HCT116 (cell line): ENCODE results near the gene STAB1. TPM values are rescaled to one million over a fixed set of nuclear protein-coding genes. Genes with fewer than 3 reads are reported as not detected.

Experiments used
- ATAC-seq: fragments of 200-7000 bp; cut with Tn5 transposase; 2 replicates; pipeline ENCODE4 v1.9.1; 2020; ENCODE audit warnings: mild to moderate bottlenecking, moderate library complexity
- BruUV-seq: library from RNA; stranded (reverse); fragments of 400-500 nt; replicated peaks from 2 replicates; lab custom pipeline; 2021; lab: Mats Ljungman, UMichigan
- CTCF ChIA-PET: fragments of 300-600 bp; sonication (Branson Sonifier 250); formaldehyde crosslinking; loops from one replicate; lab custom pipeline; 2021; ENCODE audit warnings: antibody characterized with exemption; lab: Charles Lee
- POLR2A ChIA-PET: fragments of 300-600, 350-600 bp; sonication (Branson Sonifier 250); formaldehyde crosslinking; loops from one replicate; lab custom pipeline; 2021; ENCODE audit warnings: antibody characterized with exemption; lab: Charles Lee
- RAD21 ChIA-PET, 2 experiments: fragments of 300-600 bp; sonication (Branson Sonifier 250); formaldehyde crosslinking; loops; one replicate each; lab custom pipeline; 2023; ENCODE audit warnings: low total read pairs in 2 of 2; ENCODE audit not compliant: uncharacterized antibody in 2 of 2, unreplicated experiment in 2 of 2, low non-redundant PET in 1 of 2; lab: Charles Lee
- DNase-seq: peaks from one replicate; pipeline ENCODE4 v3.0.0-alpha.2; 2010; ENCODE audit warnings: low read depth, low spot score
- H2AFZ ChIP-seq: fragments of 200-600 bp; shearing (Covaris generic), sonication (generic); 2 replicates; pipeline ENCODE4 v1.6.1; 2017; ENCODE audit warnings: low read depth, mixed run types, mixed read lengths, antibody characterized with exemption, low read length; ENCODE audit not compliant: poor library complexity, severe bottlenecking
- H3K27ac ChIP-seq: 2 replicates; pipeline ENCODE4 v1.5.1; 2012; ENCODE audit warnings: low read depth, low read length
- H3K27me3 ChIP-seq: fragments of 200-600 bp; sonication (generic); 2 replicates; pipeline ENCODE4 v1.6.1; 2016; ENCODE audit warnings: mixed run types, low read length, mixed read lengths; ENCODE audit not compliant: insufficient read depth
- H3K36me3 ChIP-seq, 2 experiments: fragments of 200-500 bp in 1 of 2; fragments of 200-600 bp in 1 of 2; sonication (Bioruptor generic) in 1 of 2; sonication (generic) in 1 of 2; 2 replicates each; pipeline versions ENCODE4 v1.5.1 to v1.6.1; 2014 to 2016; ENCODE audit warnings: low read length in 2 of 2, inconsistent platforms in 1 of 2, mixed read lengths in 1 of 2, mixed run types in 1 of 2; ENCODE audit not compliant: insufficient read depth in 2 of 2, control insufficient read depth in 1 of 2
- H3K4me1 ChIP-seq, 2 experiments: fragments of 200-600 bp in 1 of 2; sonication (generic) in 1 of 2; 2 replicates each; pipeline versions ENCODE4 v1.5.1 to v1.6.1; 2012 to 2017; ENCODE audit warnings: low read length in 2 of 2, inconsistent platforms in 1 of 2, mild to moderate bottlenecking in 1 of 2, mixed read lengths in 1 of 2, mixed run types in 1 of 2, moderate library complexity in 1 of 2; ENCODE audit not compliant: insufficient read depth in 2 of 2, control insufficient read depth in 1 of 2
- H3K4me2 ChIP-seq: fragments of 200-600 bp; sonication (generic); 2 replicates; pipeline ENCODE4 v1.6.1; 2017; ENCODE audit warnings: mixed run types, low read length, mixed read lengths
- H3K4me3 ChIP-seq, 2 experiments: fragments of 200-600 bp in 1 of 2; sonication (generic) in 1 of 2; replicated peaks in 1 of 2; 2 replicates each; pipeline ENCODE4 v1.5.1; 2011 to 2016; ENCODE audit warnings: low read length in 2 of 2, control low read depth in 1 of 2, low read depth in 1 of 2, mild to moderate bottlenecking in 1 of 2, mixed read lengths in 1 of 2, mixed run types in 1 of 2
- H3K79me2 ChIP-seq: fragments of 200-600 bp; sonication (generic); 2 replicates; pipeline ENCODE4 v1.6.1; 2017; ENCODE audit warnings: mild to moderate bottlenecking, mixed run types, low read length, moderate library complexity, mixed read lengths; ENCODE audit not compliant: insufficient read depth
- H3K9ac ChIP-seq: fragments of 200-600 bp; sonication (generic); 2 replicates; pipeline ENCODE4 v1.6.1; 2016; ENCODE audit warnings: low read length, mixed read lengths
- H3K9me2 ChIP-seq: fragments of 200-600 bp; sonication (generic), shearing (Covaris generic); 2 replicates; pipeline ENCODE4 v1.6.1; 2017; ENCODE audit warnings: mixed run types, mild to moderate bottlenecking, moderate library complexity; ENCODE audit not compliant: insufficient read depth
- H3K9me3 ChIP-seq, 2 experiments: fragments of 200-500 bp in 1 of 2; fragments of 200-600 bp in 1 of 2; sonication (Bioruptor generic) in 1 of 2; sonication (generic) in 1 of 2; 2 replicates each; pipeline ENCODE4 v1.6.1; 2014 to 2017; ENCODE audit warnings: low read length in 2 of 2, mixed read lengths in 2 of 2, inconsistent platforms in 1 of 2, low read depth in 1 of 2, mild to moderate bottlenecking in 1 of 2, mixed run types in 1 of 2, moderate library complexity in 1 of 2; ENCODE audit not compliant: control insufficient read depth in 1 of 2, insufficient read depth in 1 of 2
- H4K20me1 ChIP-seq: fragments of 200-600 bp; sonication (generic), shearing (Covaris generic); 2 replicates; pipeline ENCODE4 v1.6.1; 2017; ENCODE audit warnings: mixed run types, mild to moderate bottlenecking, moderate library complexity; ENCODE audit not compliant: insufficient read depth
- CBX3 ChIP-seq: IDR thresholded peaks from 2 replicates; pipeline ENCODE4 v1.6.1; 2012; ENCODE audit warnings: low read depth
- CEBPB ChIP-seq: IDR thresholded peaks from 2 replicates; pipeline ENCODE4 v1.6.1; 2012; ENCODE audit warnings: low read depth
- EGR1 ChIP-seq: IDR thresholded peaks from 2 replicates; pipeline ENCODE4 v1.6.1; 2012; ENCODE audit warnings: low read depth
- EZH2 ChIP-seq: fragments of 200-600 bp; sonication (generic); IDR thresholded peaks from 2 replicates; pipeline ENCODE4 v1.6.1; 2017; ENCODE audit warnings: antibody characterized with exemption, mixed run types
- EZH2phosphoT487 ChIP-seq: fragments of 200-600 bp; IDR thresholded peaks from 2 replicates; pipeline ENCODE4 v1.6.1; 2018; ENCODE audit warnings: antibody characterized with exemption, borderline replicate concordance
- FOSL1 ChIP-seq: IDR thresholded peaks from 2 replicates; pipeline ENCODE4 v1.6.1; 2012; ENCODE audit warnings: low read depth
- SIN3A ChIP-seq: IDR thresholded peaks from 2 replicates; pipeline ENCODE4 v1.6.1; 2012; ENCODE audit warnings: low read depth
- SP1 ChIP-seq: IDR thresholded peaks from 2 replicates; pipeline ENCODE4 v1.6.1; 2012; ENCODE audit warnings: low read depth
- SRF ChIP-seq: IDR thresholded peaks from 2 replicates; pipeline ENCODE4 v1.6.1; 2012; ENCODE audit warnings: low read depth
- TCF7L2 ChIP-seq: IDR thresholded peaks from 2 replicates; pipeline ENCODE4 v1.7.0; 2011; ENCODE audit warnings: borderline replicate concordance, inconsistent platforms; ENCODE audit not compliant: insufficient read depth, insufficient read length; ENCODE audit errors: extremely low read depth
- ZBTB33 ChIP-seq: IDR thresholded peaks from 2 replicates; pipeline ENCODE4 v1.6.1; 2011; ENCODE audit warnings: mild to moderate bottlenecking, low read length, moderate library complexity; ENCODE audit not compliant: insufficient replicate concordance; ENCODE audit errors: extremely low read depth
- intact Hi-C: fragments of 100-400 bp; cut with micrococcal nuclease; formaldehyde crosslinking; loops from 2 replicates; pipeline ENCODE4 v1.10.0; 2022
- total RNA-seq: library from RNA; stranded (reverse); gene quantifications from one replicate; pipeline ENCODE4 v1.2.1, GENCODE V29; 2021; ENCODE audit not compliant: unreplicated experiment

The STAB1 gene
- total RNA-seq, 1 experiment from 2014 or later, result 0.44 TPM

GRCh38 chr3:52568069-52568468 is 72.9 kb downstream of the STAB1 start (continued):
- TF ChIP-seq SIN3A (no peak), SP1 (0 out of 2 replicates have a peak, but pooled peaks have one; percentile 12), ZBTB33 (no peak), EZH2 (no peak), CBX3 (no peak), SRF (no peak), FOSL1 (peak; percentile 57; the same call in 1 of the 2 replicates), EZH2phosphoT487 (no peak), CEBPB (no peak), EGR1 (peak; percentile 55; the same call in 1 of the 2 replicates), TCF7L2 (no peak)

GRCh38 chr3:52570076-52570475 is 74.9 kb downstream of the STAB1 start:
- ChIA-PET CTCF (no interaction called here), POLR2A (no interaction called here), RAD21 (no interaction called here)
- intact Hi-C loops, result no loop called here
- Histone ChIP-seq H3K9me3 (no peaks in the 10 kb centered on the region), H3K27ac (no peak overlapping the region), H3K9me2 (no peaks in the 10 kb centered on the region), H3K27me3 (no peaks in the 10 kb centered on the region), H2AFZ (no peak overlapping the region), H3K4me3 (no peak overlapping the region), H3K36me3 (no peaks in the 10 kb centered on the region), H3K79me2 (no peaks in the 10 kb centered on the region), H3K9ac (no peak overlapping the region), H3K4me1 (peaks cover 22 to 33% of the 10 kb centered on the region in 2 experiments), H4K20me1 (no peaks in the 10 kb centered on the region), H3K4me2 (peak overlapping the region; percentile 40)
- peak; percentile 59; the same call in 1 of the 2 replicates for ATAC-seq
- no peak for DNase-seq
- TF ChIP-seq SIN3A, result no peak
- BruUV-seq, result no TSS peak
